Midbrain (tissue), 1 donor: Measurements from ENCODE around the gene CCNG2.
"Not testable (repeated sequence)": the region's sequence is repeated elsewhere in the genome, so short reads cannot be mapped to it uniquely, and the experiment has no call there.

Source experiments
- DNase-seq: peaks from one replicate; lab custom pipeline; 2025; lab: John Stamatoyannopoulos, UW

CCNG2 gene, protein sequence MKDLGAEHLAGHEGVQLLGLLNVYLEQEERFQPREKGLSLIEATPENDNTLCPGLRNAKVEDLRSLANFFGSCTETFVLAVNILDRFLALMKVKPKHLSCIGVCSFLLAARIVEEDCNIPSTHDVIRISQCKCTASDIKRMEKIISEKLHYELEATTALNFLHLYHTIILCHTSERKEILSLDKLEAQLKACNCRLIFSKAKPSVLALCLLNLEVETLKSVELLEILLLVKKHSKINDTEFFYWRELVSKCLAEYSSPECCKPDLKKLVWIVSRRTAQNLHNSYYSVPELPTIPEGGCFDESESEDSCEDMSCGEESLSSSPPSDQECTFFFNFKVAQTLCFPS

DNA sequence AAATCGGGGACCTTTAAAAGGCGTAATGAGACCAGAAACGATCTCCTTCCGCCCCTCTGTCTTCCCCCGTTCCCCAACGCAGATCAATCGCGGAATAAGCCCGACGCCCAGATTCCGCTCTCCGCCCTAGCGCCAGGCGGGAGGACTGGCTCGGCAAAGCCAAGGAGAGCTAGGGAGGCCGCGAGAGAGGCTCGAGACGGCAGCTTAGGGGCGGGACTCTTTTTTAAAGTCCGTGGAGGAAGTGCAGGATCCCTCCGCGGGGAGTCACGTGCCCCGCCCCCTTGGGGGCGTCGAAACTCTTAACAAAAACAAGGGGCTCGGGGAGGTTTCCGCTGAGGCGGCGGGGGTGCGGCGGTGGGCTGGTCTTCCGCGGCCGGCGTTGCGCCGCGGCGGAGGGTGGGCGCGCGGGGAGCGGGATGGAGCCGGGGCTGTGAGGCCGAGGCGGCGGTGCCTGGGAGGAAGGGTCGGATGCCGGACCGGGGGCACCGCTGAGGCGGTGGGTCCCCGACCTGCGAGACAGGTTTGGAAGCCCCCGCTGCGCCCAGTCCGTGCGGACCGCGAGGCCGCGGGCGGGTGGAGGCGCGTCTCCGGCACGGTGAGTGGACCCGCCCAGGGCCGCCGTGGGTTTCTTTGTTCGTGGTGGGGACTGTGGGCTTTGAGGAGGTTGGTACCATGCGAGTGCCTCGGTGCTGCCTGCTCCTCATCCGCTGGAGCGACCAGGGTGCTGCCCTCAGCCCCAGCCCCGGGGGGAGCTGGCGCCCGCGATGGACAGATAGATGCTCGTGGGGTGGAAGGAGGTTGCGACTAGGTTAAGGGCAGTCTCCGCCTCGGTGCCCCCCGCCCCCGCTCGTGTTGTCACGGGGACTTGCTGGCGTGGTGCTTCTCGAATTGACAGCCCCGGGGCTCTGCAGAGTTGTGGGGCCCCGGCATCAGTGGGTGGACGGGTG, at the start of gene CCNG2:
CCNG2 (plus strand) TSS at position 296 of the 947 bp plus-strand sequence. CDS start 1,326 bp downstream, outside the sequence.
- peak; percentile 91 for DNase-seq

DNA sequence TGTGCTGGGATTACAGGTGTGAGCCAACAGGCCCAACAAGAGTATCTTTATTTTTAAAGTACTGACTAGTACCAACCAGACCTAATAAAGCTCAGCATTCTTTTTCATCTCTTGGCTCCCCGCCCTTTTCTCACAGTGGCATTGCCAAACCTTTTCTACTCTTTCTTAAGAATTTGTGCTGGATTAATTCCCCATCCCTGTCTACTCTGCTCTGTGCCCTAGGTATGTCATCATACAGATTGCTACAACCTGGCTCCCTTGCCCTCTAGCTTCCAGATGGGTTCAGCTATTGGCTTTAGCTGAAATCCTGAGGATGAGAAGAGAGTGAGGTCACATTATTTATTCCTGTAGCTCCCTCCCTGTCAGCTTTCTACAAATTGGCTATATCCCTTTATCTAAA, 46.3 kb upstream of the CCNG2 start:
- DNase-seq = no peak

DNA sequence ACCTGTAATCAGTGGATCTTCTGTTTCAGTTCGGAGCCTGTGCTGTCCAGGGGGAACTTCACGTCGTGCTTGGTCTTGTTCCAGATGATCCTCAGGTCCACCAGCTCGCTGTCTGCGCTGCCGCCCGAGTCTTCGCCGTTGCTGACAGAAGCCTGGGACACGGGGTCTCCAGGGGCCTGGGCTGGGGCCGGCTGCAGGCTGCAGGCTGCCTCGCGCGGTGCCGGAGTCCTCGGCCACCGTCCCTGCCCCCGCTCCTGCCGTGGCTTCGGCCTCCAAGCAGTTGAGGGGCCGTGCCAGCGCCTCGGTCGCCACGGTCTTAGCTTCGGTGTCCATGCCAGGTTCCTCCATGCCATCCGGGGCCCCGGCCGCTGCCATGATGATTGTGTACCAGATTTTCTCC, 43.9 kb upstream of the CCNG2 start:
- no peak for DNase-seq

DNA sequence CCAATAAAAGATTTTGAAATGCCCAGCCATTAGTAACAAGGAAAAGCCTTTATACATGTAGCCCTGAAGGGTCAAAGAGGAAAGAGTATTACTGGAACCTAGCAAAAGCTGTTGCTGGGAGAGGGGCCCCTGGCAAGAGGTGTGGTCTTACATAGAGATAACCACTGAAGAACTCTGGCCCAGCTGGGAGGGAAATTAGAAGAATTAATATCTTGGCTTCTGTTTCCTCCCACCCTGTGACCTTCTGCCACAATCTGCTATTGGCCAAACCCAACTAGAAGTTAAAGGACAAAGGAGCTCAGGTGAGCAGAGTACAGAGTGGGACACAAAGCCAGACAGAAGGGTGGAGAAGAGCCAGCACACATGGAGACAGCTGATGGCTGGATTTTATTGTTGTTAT, 39.3 kb upstream of the CCNG2 start:
- DNase-seq = no peak

DNA sequence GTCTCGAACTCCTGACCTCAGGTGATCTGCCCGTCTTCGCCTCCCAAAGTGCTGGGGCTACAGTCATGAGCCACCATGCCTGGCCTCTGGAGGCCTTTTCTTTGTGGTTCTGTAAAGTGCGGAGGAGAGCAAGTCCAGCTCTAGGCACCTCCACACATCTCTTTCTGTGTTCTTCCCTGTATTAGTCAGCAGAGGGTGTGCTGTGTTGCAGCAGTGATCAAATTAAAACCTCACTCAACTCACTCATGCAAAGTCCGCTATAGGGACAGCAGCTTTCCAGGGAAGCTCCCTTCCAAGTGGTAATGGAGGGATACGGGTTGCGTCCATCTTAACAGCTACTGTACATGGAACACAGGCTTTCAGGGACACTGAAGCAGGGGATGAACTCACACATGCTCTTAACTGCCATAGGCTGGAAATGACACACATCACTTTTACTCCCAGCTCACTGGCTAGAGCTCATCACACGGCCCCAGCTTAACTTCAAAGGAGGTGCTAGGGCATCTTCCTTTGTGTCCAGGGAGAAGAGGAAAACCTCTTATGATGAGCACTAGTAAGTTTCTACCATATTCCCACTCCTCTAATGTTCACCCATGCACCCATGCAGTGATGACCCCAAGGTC, 36.0 kb upstream of the CCNG2 start:
- DNase-seq = no peak

DNA sequence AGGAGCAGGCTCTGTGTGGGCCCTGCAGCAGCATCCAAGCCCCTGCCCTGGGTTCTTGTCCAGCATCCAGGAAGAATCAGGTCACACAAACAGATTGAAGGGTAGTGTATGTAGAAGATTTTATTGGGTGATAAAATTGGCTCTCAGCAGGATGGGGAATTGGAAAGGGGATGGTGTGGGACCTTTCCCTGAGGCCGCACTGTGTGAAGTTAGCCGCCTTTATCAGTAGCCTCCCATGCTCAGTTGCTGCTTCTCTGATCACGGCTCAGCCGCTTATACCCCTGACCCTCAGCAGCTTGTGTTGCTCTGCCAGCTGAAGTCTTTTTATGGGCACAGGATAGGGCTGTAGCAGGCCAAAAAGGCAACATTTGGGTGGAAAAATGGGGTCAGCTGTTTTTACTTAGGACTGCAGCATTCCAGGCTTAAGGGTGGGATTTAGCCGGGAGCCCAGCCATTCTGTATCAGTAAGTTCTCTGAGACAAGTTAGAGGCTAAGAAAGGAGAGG, 35.2 kb upstream of the CCNG2 start:
- no peak for DNase-seq

DNA sequence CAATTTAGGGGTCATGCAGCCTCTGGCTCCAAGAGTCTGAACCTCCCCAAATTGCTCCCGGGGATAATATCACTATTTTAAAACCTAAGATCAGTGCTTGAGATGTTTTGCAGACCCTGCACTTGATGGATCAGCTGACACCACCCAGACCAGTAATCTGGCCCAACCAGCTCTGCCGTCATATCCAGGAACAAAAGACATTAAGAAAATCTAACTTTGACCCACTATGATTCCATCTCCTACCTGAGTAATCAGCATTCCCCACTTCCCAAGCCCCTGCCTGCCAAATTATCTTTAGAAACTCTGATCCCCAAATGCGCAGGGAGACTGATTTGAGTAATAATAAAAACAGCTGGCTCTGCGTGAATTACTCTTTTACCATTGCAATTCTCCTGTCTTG, 34.4 kb upstream of the CCNG2 start:
- no peak for DNase-seq

DNA sequence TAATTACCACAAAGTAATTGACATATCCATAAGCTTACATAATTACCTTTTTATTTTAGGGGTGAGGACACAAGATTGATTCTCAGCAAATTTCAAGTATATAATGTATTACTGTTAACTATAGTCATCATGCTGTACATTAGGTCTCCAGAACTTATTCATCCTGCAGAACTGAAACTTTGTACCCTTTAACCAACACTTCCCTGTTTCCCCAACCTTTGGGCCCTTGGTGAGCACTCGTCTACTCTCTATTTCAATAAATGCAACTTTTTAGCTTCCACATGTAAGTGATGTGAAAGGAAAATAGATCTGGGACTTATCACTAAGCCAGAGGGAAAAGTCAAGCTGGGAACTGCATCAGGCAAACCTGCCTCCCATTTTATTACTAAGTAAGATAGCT, 33.6 kb upstream of the CCNG2 start:
- no peak for DNase-seq

DNA sequence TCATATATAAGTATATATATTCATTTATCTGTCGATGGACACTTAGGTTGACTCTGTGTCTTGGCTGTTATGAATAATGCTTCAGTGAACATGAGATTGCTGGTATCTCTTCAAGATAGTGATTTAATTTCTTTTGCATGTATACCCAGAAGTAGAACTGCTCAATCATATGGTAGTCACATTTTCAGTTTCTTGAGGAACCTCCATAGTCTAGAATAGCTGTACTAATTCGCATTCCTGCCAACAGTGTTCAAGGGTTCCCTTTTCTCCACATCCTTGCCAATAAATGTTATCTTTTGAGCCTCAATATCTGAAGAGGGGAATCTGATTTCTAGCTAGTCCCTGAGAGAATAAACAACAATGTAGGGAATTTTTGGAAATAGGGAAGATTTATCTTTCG, 32.4 kb upstream of the CCNG2 start:
- no peak for DNase-seq

DNA sequence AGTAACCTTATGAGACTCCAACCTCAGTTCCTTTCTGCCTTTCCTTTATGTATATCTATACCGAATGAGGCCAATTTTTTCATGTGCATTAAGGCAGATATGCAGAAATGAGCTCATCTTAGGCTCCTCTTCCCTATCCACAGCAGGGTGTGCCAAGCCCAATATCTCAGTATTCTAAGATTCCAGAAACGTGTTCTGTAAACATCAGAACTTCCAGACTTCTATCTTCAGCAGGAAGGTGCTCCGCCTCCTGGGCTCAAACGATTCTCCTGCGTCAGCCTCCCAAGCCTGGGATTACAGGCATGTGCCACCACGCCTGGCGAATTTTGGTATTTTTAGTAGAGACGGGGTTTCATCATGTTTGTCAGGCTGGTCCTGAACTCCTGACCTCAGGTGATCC, 31.0 kb upstream of the CCNG2 start:
- DNase-seq = no peak

DNA sequence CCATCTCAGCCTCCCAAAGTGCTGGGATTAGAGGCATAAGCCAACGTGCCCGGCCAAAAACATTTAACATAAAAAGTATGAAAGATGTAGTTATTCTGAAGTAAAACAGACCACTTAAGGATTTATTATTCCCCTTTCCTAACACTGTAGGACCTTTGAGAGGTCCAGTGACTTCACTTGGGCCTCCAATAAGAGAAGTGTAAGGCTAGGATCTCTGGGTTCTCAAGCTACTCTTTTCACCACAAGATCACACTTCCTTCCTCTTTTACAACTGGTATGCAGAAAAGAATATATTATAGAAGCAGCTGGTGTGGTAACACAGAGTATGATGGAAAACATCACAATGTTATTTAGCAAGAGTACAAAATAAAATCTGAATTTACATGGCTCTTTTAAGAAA, 30.2 kb upstream of the CCNG2 start:
- no peak for DNase-seq

DNA sequence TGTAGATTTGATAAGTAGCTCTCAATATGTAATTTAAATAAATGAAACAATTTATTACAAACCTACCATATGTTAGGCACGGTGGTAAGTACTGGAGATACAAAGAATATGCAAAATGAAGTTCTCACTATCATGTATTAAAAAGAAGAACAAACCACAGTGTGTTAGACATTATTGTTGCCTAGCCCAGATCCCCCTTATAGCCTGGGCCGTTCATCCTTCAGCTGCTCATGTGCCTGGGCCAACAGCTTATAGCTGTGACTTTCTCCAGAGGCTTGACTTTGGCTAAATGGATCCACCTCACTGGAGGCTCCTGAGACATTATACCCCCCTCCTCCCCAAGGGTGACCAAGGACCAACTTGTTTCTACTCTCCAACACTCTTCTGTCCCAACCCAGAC, 29.8 kb upstream of the CCNG2 start:
- DNase-seq = no peak

DNA sequence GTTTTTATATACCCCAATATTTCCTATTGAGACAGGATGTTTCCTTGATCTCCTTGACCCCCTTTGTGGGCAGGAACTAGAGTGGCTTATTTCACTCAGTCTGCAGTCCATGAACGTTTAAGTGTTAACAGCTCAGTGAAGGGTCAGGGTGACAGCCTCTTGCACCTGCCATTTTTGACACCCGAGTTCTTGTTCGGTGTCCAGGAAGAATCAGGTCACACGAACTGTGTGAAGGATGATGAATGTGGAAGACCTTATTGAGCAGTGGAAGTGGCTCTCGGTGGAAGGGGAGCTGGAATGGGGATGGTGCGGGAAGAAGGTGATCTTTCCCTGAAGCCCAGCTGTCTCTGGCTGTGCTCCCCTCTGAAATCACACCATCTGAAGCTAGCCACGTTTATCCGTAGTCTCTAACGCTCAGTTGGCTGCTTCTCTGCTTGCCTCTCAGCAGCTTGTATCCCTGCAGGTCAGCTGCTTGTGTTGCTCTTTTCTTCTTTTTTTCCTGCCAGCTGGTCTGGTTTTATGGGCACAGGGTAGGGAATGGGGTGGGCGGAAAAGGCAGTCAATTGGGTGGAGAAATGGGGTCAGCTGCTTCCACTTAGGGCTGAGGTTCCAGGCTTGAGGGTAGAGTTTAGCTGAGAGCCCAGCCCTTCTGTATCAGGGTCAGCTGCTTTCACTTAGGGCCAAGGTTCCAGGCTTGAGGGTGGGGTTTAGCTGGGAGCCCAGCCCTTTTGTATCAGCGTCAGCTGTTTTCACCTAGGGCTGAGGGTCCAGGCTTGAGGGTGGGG, 29.0 kb upstream of the CCNG2 start:
- DNase-seq = no peak

DNA sequence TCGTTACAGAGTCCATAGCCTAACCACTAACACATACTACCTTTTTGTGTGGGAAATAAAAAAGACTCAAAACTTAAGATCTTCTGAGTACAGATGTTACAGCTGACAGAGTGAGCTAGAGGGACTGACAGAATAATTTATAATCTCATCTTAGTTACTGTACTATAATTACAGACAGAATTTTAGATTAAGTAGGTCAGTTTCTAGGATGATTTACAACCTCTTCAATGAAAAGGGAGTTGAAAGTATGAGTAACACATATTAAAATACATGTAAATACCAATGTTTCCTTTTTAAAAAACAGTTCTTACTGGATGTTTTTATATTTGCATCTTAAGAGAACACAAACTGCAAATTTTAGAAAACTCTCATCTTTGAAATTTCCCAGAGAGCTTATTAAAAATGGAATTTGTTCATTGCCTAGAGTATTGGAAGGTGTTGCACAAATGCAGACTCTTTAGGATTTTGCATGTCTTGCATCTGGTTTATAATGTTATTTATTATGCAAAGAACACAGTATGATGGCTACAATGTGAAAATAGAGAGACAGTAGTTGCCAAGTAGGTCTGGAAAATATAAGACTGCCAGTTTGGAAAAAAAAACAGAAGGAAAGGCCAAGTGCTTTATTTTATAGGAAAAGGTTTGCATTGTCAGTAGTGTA, 24.2 kb upstream of the CCNG2 start:
- DNase-seq = no peak

DNA sequence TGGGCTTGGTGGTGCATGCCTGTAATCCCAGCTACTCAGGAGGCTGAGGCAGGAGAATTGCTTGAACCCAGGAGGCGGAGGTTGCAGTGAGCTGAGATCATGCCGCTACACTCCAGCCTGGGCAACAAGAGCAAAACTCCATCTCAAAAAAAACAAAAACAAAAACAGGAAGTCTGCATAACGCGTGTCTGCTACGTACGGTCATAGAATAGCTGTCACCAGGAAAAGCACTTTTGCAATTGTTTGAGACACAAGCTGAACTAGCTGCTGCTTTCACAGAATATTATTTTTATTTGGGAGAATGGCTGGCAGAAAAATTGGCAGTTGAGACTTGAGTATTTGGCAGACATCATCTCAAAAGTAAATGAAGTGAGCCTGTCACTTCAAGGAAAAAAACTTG, 19.6 kb upstream of the CCNG2 start:
- not testable (repeated sequence) for DNase-seq

DNA sequence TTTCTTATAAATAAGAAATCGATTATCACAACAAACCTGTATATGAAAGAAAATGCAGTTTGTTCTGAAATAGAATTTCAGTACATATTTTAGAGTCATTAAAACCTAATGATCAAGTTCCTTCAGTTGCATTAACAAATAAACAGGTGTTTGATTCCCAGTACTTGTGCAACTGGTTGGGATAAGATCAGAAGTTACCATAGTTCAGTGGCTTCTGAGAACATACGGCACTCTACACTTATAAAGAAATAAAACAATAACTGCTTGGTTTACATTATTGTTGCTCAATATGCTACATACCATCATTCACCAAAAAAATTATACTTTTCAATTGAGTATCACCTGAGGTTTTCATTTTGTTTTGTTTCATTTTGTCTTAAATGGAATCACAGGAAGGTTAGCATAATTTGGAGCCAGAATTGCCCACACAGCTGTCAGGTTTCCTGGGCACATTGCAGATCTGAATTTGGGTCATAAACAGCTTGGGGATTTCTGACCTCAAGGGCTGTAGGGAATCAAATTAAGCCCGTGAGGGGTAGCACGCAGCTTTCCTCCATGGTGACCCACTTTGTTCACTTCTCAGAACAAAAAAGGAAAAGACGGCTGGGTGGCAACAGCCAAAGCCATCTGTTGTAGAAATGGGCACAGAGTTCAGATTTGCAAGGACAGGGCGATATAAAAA, 14.9 kb upstream of the CCNG2 start:
- DNase-seq = no peak

DNA sequence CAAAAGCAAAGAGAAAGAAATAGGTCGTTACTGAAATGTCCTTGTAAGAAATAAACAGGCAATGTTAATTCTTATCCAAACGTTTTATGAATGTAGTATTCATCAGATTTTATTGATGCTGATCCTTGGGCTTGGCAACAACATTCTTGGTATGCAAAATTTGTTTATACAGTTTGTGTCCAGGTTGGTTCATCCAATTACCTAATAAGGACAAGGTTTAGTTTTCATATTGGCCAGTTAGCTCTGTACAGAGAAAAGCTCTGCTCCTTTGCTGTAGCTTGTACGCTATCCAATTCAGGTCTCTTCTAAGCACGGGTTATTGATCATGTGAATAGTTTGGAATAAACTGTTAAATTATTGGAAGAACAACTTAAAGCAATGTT, 14.4 kb upstream of the CCNG2 start:
- DNase-seq = no peak

DNA sequence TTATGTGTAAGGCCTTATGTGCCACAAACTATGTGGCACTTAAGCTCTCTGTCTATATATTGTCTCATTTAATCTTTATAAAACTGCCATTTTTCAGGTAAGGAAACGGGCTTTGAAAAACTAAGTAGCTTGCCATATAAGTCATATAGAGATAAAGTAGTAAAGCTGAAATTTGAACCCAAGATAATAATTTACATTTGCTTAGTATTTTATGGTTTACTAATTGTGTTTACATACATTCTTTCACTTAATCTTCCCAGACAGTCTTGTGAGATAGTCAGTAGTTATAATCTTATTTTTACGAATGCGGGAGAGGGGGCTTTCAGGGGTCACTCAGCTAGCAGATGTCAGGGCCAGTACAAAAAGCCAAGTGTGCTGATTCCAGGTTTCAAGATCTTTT, 13.9 kb upstream of the CCNG2 start:
- no peak for DNase-seq

DNA sequence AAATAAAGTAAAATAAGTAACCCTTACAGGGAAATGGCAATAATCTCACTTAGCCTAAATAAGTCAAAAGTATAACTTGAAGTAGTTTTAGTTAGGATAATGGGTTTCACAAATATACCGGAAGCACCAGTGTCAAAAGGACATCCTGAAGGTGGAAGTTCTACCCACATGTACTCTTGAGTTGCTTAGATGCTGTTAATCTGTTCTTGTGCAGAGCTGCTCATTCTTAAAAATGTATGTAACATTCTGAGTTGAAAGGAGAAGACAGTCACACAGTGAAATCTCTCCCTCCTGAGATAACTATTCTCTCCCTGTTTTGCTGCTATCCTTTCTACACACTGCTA, 11.2 kb upstream of the CCNG2 start:
- no peak for DNase-seq

DNA sequence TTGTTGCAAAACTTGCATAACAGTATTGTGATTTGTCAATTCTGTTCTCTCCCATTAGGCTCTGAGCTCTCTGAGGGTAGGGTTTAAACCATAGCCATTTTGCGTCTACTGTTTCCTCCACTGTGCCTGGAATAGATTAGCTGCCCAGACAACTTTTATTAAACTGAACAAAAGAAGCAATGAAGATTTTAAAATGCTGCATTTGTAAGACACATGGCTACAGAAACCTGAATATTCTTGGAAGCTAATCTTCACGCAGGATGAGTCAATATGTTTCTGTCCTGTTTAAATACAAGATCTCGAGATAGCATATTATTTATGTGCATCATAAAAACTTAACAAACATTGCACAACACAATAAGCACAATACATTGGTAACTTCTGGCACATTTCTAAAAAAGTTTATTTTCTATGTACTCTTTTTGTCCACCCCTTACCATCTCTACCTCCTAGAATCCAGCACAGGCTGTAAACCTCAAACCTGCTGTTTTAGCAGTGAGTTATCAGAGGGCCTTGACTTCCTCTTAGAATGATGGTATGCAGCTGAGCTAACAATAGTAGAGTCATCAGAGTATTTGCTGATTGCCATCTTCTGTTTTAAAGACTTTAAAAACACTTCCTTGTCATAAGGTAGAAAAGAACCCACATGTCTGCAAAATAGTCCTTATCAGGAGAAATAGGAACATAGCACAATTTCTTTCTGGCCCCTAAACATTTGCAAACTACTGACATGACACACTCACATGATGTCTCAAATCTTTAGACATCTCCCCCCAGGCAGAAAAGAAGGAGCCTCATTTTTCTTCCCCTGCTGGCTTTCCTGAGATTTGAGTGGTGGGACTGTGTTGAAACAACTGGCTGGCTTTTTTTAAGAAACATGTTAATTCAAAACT, 10.6 kb upstream of the CCNG2 start:
- DNase-seq = no peak
